Measurements from ENCODE around the gene AK1.

AK1 gene

GRCh38 chr9:127868278-127868902, 9.1 kb downstream of the AK1 start:
- DNase-seq (ENCODE audit: low read depth, low spot score) = no peak

GRCh38 chr9:127867356-127868277, 9.9 kb downstream of the AK1 start:
- no peak for DNase-seq (ENCODE audit: low read depth, low spot score)

- DNase-seq (ENCODE audit: low read depth, low spot score) = no peak
Observed at GRCh38 chr9:127866535-127866934, 10.9 kb downstream of the AK1 start.

- DNase-seq (ENCODE audit: low read depth, low spot score) = no peak
Observed at GRCh38 chr9:127865645-127866464, 11.6 kb downstream of the AK1 start.

- DNase-seq (ENCODE audit: low read depth, low spot score) = no peak
Observed at GRCh38 chr9:127863191-127863621, 14.3 kb downstream of the AK1 start.

- DNase-seq (ENCODE audit: low read depth, low spot score) = no peak
Observed at GRCh38 chr9:127862075-127863011, 15.1 kb downstream of the AK1 start.

- no peak for DNase-seq (ENCODE audit: low read depth, low spot score)
Observed at GRCh38 chr9:127860779-127861178, 16.7 kb downstream of the AK1 start.

- no peak for DNase-seq (ENCODE audit: low read depth, low spot score)
Observed at GRCh38 chr9:127860260-127860659, 17.2 kb downstream of the AK1 start.

GRCh38 chr9:127858041-127858512, 19.4 kb downstream of the AK1 start:
- DNase-seq (ENCODE audit: low read depth, low spot score) = no peak

- no peak for DNase-seq (ENCODE audit: low read depth, low spot score)
Observed at GRCh38 chr9:127857278-127857677, 20.2 kb downstream of the AK1 start.

GRCh38 chr9:127856729-127857116, 20.8 kb downstream of the AK1 start:
- DNase-seq (ENCODE audit: low read depth, low spot score) = no peak

- no peak for DNase-seq (ENCODE audit: low read depth, low spot score)
Observed at GRCh38 chr9:127856094-127856728, 21.3 kb downstream of the AK1 start.

- DNase-seq (ENCODE audit: low read depth, low spot score) = no peak
Observed at GRCh38 chr9:127855522-127855921, 22.0 kb downstream of the AK1 start.

- no peak for DNase-seq (ENCODE audit: low read depth, low spot score)
Observed at GRCh38 chr9:127854960-127855359, 22.5 kb downstream of the AK1 start.

- peak; percentile 53 for DNase-seq (ENCODE audit: low read depth, low spot score)
Observed at GRCh38 chr9:127854184-127854806, 23.2 kb downstream of the AK1 start, which contains the start of gene ENG. TSS of gene ENG (minus strand) at chr9:127854658. CDS start at chr9:127854355, 303 bp downstream.

- DNase-seq (ENCODE audit: low read depth, low spot score) = no peak
Observed at GRCh38 chr9:127853312-127854183, 23.9 kb downstream of the AK1 start.

- DNase-seq (ENCODE audit: low read depth, low spot score) = no peak
Observed at GRCh38 chr9:127852829-127853228, 24.6 kb downstream of the AK1 start.

GRCh38 chr9:127850286-127850830, 27.1 kb downstream of the AK1 start:
- no peak for DNase-seq (ENCODE audit: low read depth, low spot score)
